GM12872 (cell line): Measurements from ENCODE around the gene ADARB1.

ENCODE experiments used
- TF ChIP-seq, protein P1 (sequence below): IDR thresholded peaks from 3 replicates; pipeline ENCODE4 v1.5.1; 2011; ENCODE audit warnings: low read depth, mild to moderate bottlenecking, low read length, moderate library complexity; ENCODE audit not compliant: insufficient read depth

The ADARB1 gene

GRCh38 chr21:45260191-45260825, 185.9 kb downstream of the ADARB1 start:
- TF ChIP-seq, protein P1, sequence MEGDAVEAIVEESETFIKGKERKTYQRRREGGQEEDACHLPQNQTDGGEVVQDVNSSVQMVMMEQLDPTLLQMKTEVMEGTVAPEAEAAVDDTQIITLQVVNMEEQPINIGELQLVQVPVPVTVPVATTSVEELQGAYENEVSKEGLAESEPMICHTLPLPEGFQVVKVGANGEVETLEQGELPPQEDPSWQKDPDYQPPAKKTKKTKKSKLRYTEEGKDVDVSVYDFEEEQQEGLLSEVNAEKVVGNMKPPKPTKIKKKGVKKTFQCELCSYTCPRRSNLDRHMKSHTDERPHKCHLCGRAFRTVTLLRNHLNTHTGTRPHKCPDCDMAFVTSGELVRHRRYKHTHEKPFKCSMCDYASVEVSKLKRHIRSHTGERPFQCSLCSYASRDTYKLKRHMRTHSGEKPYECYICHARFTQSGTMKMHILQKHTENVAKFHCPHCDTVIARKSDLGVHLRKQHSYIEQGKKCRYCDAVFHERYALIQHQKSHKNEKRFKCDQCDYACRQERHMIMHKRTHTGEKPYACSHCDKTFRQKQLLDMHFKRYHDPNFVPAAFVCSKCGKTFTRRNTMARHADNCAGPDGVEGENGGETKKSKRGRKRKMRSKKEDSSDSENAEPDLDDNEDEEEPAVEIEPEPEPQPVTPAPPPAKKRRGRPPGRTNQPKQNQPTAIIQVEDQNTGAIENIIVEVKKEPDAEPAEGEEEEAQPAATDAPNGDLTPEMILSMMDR: no peak

DNA sequence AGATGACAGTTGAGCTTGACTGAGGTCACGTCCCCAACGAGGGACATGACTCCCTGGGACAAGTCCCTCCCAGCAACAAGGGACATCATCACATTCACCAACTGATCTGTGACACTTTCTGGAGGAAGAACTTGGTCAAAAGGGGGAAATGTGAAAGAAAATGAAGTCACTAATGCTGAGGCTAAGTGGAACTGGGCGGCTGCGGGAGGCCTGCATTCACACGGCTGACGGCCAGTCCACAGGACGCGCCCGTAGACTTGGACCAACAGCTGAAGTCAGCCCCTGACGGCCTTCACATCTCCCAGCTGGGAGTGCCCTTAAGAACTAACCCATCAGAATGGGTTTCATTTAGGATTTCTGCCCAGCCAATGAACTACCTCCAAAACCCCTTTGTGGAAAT, 186.7 kb downstream of the ADARB1 start:
- TF ChIP-seq, protein P1: no peak

DNA sequence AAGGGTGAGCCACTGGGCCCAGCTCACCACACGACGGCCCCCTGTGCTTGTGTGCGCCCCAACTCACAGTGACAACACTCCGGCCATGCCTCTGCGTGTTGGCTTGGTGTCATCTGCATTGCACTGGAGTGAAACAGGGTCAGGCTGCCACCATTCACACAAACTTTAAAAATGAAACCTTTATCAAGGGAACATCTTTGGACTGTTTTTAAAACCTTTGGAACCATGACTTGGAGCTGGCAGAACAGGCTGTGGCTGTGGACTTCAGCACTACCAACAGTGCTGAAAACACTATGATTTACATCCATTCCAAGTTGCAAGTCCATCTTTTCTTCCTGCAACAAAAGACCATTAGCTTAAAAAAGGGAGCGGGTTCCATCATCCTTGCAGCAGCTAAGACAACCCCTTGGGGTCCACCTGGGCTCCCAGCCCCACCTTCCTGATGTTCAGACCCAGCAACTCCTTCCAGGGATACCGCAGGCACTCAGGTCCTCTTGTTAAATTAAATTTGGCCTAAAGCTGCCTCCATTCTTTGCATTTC, 187.7 kb downstream of the ADARB1 start:
- TF ChIP-seq, protein P1: no peak

DNA sequence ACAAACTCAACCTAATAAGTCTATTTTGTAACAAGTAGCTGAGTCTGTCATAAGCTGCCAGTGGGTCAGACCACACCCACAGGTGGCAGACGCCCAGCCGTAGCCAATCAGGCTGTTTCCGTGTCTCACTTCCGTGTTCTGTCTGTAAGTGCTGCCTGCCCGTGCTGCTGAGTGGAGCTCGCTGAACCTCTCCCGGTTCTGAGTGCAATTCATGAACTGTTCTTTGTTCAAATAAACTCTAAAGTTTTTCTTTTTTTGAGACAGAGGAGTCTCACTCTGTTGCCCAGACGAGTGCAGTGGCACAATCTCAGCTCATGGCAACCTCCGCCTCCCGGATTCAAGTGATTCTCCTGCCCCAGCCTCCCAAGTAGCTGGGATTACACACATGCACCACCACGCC, 188.2 kb downstream of the ADARB1 start:
- TF ChIP-seq, protein P1: no peak

- TF ChIP-seq, protein P1: no peak
These were observed 189.2 kb downstream of the ADARB1 start for GRCh38 chr21:45263534-45263933.

GRCh38 chr21:45264146-45264911, 189.9 kb downstream of the ADARB1 start:
- TF ChIP-seq, protein P1: no peak

DNA sequence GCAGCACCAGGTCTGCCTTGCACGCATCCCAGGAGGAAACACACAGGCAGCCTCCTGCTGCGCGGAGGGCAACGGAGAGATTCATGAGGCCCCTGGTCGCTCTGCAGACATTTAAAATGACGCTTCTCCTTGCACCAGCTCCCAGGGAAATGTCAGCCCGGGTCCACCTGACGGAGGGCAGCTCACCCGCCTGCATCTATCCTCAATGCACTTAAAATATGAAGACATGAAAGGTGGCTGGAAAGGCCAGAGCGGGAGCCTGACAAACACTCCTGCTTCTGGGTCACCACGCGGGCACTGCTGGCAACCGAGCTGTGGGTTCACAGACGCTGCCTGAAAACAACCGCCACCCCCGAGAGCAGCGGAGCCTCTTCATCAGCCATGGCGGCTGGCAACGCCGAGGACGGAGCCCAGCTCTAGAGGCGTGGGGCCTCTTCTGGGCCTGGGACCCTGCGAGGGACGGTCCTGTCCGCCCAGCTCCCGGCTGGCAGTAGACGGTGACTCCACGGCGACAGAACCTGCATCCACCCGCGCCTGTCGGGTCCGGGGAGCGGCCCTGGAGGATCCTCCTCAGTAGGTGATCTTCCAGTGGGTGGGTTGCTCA, 190.6 kb downstream of the ADARB1 start:
- TF ChIP-seq, protein P1: no peak
